ENCODE measurements around the gene TMEM59L. TPM values are rescaled to one million over a fixed set of nuclear protein-coding genes. Genes with fewer than 3 reads are reported as not detected.

TMEM59L gene
- total and polyA plus RNA-seq, 4 donors: 0.08 to 0.15 (median 0.08) TPM; not detected in 1

DNA sequence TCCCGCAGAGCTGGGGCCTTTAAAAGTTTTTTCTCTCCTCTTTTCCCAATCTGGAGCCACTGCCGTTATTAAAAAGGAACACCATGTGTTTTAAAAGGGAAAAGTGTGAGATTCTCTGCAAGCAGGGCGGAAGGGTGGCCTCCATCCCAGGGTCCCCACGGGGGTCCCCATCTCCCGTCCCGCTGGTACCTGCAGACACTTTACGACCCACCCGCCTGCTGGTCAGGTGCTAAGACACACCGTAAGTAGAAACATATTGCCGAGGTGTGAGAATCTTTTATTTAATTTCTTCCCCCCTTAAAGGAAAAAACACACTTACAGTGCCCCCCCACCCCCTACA, 7.9 kb upstream of the TMEM59L start:
- no peak overlapping the region for H3K27ac ChIP-seq (ENCODE audit: low read depth in 1 of 2, low read length in 2 of 2)
- no peak overlapping the region for H3K9ac ChIP-seq (ENCODE audit: low read depth in 1 of 2, low read length in 2 of 2)
- no peaks in the 10 kb centered on the region for H3K9me3 ChIP-seq (ENCODE audit: control insufficient read depth in 4 of 4, low read length in 3 of 4)
- no peak for TF ChIP-seq HNF4G (IDR thresholded peaks at IDR 0.05)
- no peak for TF ChIP-seq RAD21 (IDR thresholded peaks at IDR 0.05)
- TF ChIP-seq FOXA1 (IDR thresholded peaks at IDR 0.05): no peak
- 10% methylated on average over 10 of the region's 10 CpGs for WGBS
- peaks cover 7 to 10% (median 8%) of the 10 kb centered on the region in 4 donors for H3K27me3 ChIP-seq (ENCODE audit: control insufficient read depth in 4 of 4, insufficient read depth in 4 of 4, low read length in 3 of 4)
- DNase-seq (ENCODE audit: low spot score): no peak
- no peak overlapping the region for H3K4me3 ChIP-seq (ENCODE audit: low read depth in 1 of 3, low read length in 3 of 3)
- H3K4me1 ChIP-seq (ENCODE audit: control insufficient read depth in 4 of 4, insufficient read depth in 4 of 4, low read length in 3 of 4): peaks cover 0 to 5% (median under 1%) of the 10 kb centered on the region in 4 donors
- H3K36me3 ChIP-seq (ENCODE audit: control insufficient read depth in 4 of 4, insufficient read depth in 3 of 4, low read depth in 1 of 4, low read length in 3 of 4): no peaks in the 10 kb centered on the region

DNA sequence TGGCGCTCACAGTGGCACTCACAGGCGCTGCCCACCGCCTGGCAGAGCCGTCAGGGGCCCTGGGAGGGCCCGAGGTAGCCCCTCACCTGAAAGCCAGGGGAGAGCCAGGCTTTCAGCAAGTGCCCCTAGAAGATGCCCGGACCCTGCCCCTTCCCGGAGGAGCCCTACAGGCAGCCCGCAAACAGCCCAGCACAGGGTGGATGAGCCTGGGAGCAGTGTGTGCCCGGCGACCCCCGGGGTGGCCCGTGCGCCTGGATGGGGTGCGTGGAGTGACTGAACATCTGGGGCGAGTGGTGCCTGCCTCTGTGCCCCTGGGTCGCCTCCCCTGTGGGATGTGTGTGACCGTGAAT, 7.5 kb upstream of the TMEM59L start:
- Histone ChIP-seq H3K27ac (ENCODE audit: low read depth in 1 of 2, low read length in 2 of 2) (no peak overlapping the region), H3K9me3 (ENCODE audit: control insufficient read depth in 4 of 4, low read length in 3 of 4) (no peaks in the 10 kb centered on the region), H3K4me1 (ENCODE audit: control insufficient read depth in 4 of 4, insufficient read depth in 4 of 4, low read length in 3 of 4) (peaks cover 0 to 5% (median under 1%) of the 10 kb centered on the region in 4 donors), H3K4me3 (ENCODE audit: low read depth in 1 of 3, low read length in 3 of 3) (no peak overlapping the region), H3K27me3 (ENCODE audit: control insufficient read depth in 4 of 4, insufficient read depth in 4 of 4, low read length in 3 of 4) (peaks cover 8 to 11% (median 9%) of the 10 kb centered on the region in 4 donors), H3K36me3 (ENCODE audit: control insufficient read depth in 4 of 4, insufficient read depth in 3 of 4, low read depth in 1 of 4, low read length in 3 of 4) (no peaks in the 10 kb centered on the region), H3K9ac (ENCODE audit: low read depth in 1 of 2, low read length in 2 of 2) (no peak overlapping the region)
- WGBS: 9% methylated on average over 17 of the region's 17 CpGs
- TF ChIP-seq, protein P1, sequence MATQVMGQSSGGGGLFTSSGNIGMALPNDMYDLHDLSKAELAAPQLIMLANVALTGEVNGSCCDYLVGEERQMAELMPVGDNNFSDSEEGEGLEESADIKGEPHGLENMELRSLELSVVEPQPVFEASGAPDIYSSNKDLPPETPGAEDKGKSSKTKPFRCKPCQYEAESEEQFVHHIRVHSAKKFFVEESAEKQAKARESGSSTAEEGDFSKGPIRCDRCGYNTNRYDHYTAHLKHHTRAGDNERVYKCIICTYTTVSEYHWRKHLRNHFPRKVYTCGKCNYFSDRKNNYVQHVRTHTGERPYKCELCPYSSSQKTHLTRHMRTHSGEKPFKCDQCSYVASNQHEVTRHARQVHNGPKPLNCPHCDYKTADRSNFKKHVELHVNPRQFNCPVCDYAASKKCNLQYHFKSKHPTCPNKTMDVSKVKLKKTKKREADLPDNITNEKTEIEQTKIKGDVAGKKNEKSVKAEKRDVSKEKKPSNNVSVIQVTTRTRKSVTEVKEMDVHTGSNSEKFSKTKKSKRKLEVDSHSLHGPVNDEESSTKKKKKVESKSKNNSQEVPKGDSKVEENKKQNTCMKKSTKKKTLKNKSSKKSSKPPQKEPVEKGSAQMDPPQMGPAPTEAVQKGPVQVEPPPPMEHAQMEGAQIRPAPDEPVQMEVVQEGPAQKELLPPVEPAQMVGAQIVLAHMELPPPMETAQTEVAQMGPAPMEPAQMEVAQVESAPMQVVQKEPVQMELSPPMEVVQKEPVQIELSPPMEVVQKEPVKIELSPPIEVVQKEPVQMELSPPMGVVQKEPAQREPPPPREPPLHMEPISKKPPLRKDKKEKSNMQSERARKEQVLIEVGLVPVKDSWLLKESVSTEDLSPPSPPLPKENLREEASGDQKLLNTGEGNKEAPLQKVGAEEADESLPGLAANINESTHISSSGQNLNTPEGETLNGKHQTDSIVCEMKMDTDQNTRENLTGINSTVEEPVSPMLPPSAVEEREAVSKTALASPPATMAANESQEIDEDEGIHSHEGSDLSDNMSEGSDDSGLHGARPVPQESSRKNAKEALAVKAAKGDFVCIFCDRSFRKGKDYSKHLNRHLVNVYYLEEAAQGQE (IDR thresholded peaks at IDR 0.05): no peak
- no peak for TF ChIP-seq YY1 (IDR thresholded peaks at IDR 0.05)
- no peak for TF ChIP-seq FOXA1 (IDR thresholded peaks at IDR 0.05)
- TF ChIP-seq RAD21 (IDR thresholded peaks at IDR 0.05): no peak
- TF ChIP-seq, protein P2, sequence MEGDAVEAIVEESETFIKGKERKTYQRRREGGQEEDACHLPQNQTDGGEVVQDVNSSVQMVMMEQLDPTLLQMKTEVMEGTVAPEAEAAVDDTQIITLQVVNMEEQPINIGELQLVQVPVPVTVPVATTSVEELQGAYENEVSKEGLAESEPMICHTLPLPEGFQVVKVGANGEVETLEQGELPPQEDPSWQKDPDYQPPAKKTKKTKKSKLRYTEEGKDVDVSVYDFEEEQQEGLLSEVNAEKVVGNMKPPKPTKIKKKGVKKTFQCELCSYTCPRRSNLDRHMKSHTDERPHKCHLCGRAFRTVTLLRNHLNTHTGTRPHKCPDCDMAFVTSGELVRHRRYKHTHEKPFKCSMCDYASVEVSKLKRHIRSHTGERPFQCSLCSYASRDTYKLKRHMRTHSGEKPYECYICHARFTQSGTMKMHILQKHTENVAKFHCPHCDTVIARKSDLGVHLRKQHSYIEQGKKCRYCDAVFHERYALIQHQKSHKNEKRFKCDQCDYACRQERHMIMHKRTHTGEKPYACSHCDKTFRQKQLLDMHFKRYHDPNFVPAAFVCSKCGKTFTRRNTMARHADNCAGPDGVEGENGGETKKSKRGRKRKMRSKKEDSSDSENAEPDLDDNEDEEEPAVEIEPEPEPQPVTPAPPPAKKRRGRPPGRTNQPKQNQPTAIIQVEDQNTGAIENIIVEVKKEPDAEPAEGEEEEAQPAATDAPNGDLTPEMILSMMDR (IDR thresholded peaks at IDR 0.05; ENCODE audit: low read depth, low read length, missing input control): no peak
- no peak for TF ChIP-seq HNF4A (conservative IDR thresholded peaks at IDR 0.05)
- TF ChIP-seq, protein P3, sequence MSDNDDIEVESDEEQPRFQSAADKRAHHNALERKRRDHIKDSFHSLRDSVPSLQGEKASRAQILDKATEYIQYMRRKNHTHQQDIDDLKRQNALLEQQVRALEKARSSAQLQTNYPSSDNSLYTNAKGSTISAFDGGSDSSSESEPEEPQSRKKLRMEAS (IDR thresholded peaks at IDR 0.05): no peak
- no peak for TF ChIP-seq RXRA (IDR thresholded peaks at IDR 0.05)
- TF ChIP-seq, protein P4, sequence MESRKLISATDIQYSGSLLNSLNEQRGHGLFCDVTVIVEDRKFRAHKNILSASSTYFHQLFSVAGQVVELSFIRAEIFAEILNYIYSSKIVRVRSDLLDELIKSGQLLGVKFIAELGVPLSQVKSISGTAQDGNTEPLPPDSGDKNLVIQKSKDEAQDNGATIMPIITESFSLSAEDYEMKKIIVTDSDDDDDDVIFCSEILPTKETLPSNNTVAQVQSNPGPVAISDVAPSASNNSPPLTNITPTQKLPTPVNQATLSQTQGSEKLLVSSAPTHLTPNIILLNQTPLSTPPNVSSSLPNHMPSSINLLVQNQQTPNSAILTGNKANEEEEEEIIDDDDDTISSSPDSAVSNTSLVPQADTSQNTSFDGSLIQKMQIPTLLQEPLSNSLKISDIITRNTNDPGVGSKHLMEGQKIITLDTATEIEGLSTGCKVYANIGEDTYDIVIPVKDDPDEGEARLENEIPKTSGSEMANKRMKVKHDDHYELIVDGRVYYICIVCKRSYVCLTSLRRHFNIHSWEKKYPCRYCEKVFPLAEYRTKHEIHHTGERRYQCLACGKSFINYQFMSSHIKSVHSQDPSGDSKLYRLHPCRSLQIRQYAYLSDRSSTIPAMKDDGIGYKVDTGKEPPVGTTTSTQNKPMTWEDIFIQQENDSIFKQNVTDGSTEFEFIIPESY (IDR thresholded peaks at IDR 0.05): no peak
- no peak for TF ChIP-seq SP1 (IDR thresholded peaks at IDR 0.05)
- TF ChIP-seq, protein P5, sequence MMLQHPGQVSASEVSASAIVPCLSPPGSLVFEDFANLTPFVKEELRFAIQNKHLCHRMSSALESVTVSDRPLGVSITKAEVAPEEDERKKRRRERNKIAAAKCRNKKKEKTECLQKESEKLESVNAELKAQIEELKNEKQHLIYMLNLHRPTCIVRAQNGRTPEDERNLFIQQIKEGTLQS (IDR thresholded peaks at IDR 0.05): no peak
- TF ChIP-seq FOXA2 (IDR thresholded peaks at IDR 0.05): no peak
- TF ChIP-seq TAF1 (conservative IDR thresholded peaks at IDR 0.05): no peak
- TF ChIP-seq GABPA (IDR thresholded peaks at IDR 0.05 in 1 of 2, conservative IDR thresholded peaks at IDR 0.05 in 1 of 2): no peak
- TF ChIP-seq JUND (IDR thresholded peaks at IDR 0.05): no peak
- TF ChIP-seq HNF4G (IDR thresholded peaks at IDR 0.05): no peak
- TF ChIP-seq EGR1 (IDR thresholded peaks at IDR 0.05; ENCODE audit: low read depth in 2 of 2): no peak
- TF ChIP-seq NR2F2 (IDR thresholded peaks at IDR 0.05): no peak
- DNase-seq (ENCODE audit: low spot score): no peak
